GM19397 (cell line): ENCODE results near the gene MRPL30.
"Not testable (repeated sequence)": the region's sequence is repeated elsewhere in the genome, so short reads cannot be mapped to it uniquely, and the experiment has no call there.

Experiments used
- ATAC-seq: cut with Tn5 transposase; IDR thresholded peaks from one replicate; pipeline ENCODE4 v1.9.1; 2021; ENCODE audit warnings: mild to moderate bottlenecking, moderate library complexity; ENCODE audit not compliant: unreplicated experiment

Gene MRPL30

GRCh38 chr2:99183025-99183424 lies 2.0 kb downstream of the MRPL30 start:
- no peak for ATAC-seq

- ATAC-seq: no peak
Observed at GRCh38 chr2:99184811-99185210, 3.8 kb downstream of the MRPL30 start.

DNA sequence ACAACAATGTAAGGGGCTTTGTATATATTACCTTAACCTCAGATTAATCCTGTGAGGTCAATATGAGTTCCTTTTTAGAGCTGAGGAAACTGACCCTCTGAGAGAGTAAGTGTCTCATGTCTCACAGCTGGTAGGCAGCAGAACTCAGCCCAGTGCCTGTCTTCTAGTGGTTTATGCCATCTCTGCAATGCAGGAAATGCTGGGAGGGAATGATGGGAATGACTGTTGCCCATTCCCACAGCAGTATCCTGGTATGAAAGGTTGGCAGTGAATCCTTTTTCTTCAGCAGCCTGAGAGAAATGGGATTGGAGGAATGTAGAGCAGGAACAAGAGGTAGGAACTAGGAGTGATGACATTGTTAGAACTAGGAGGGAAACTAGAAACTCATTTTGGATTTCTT lies 6.0 kb downstream of the MRPL30 start:
- no peak for ATAC-seq

DNA sequence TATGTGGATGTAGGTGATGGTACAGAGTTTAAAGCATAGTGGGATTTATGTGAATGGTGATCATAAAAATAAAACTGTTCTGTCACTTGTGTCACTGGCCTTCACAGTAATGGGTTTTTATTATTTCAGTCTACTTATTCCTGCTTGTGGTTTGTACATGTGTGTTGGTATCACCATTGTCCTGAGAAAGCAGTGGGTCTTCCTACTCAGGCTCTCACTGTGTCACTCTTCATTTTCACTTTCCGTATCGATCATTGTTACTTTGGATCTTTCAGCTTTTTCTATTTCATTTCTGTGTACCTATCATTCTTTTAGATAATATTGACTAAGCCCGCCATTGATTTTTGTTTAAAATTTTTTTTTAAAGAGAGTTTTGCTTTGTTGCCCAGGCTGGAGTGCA lies 7.4 kb downstream of the MRPL30 start:
- ATAC-seq: no peak

- no peak for ATAC-seq
Observed at GRCh38 chr2:99190548-99190947, 9.6 kb downstream of the MRPL30 start.

GRCh38 chr2:99192364-99192763 lies 11.4 kb downstream of the MRPL30 start:
- ATAC-seq: not testable (repeated sequence)

DNA sequence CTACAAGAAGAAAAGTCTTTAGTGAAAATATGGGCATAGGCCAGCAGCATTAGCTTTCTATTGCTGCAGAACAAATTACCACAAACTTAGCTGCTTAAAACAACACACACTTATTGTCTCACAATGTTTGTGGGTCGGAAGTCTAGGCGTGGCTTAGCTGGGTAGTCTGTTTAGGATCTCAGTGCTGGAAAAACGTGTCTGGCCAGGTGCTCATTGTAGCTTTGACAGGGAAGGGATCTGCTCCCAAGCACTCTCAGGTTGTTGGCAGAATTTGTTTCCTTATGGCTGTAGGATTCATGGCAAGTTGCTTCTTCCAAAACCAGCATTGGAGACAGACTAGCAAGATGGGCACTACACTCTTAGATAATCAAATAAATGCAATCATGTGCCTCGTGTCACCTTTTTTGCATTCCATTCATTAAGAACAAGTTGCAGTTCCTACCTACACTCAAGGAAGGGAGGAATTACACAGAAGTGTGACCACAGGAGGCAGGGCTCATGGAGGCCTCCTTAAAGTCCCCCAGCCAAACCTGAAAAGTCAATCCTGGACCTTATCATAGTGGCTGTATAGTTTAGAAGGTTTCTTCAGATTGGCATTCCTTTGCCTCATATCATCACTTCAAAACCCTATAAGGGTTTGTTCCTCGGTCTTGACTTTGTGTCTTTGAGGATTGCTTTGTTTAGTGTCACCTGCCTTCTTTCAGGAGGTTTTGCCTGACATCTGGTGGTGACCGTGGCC lies 17.3 kb downstream of the MRPL30 start:
- ATAC-seq: no peak

GRCh38 chr2:99200076-99200800 lies 19.3 kb downstream of the MRPL30 start:
- no peak for ATAC-seq

DNA sequence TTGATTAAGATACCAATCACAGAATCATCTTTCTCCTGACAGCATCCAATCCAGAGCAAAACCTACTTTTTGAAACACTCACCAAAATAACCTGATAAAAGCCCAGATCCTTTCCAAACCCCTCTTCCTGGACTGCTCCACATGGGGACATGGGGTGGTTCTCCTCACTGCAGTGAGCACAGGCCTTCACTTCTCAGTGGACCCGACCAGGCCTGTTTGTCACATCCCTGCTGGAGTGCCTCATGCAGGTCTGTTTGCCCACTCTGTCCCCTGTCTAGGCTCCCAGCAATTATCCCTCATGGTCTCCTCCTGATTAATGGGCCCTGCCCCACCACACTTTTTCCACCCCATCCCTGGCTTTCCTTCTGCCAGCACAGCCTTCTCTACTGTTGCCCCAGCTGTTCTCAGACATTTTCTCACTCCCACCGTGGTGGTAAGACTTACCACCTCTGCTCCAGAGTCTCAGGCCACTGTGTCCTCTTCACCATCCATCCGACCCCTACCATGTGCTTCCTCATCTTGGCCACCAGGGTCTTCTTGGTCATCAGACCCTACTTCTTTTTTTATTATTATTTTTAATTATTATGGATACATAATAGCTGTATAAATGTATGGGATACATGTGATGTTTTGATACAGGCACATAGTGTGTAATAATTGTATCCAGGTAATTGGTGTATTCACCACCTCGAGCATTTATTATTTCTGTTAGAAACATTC lies 21.1 kb downstream of the MRPL30 start:
- no peak for ATAC-seq

DNA sequence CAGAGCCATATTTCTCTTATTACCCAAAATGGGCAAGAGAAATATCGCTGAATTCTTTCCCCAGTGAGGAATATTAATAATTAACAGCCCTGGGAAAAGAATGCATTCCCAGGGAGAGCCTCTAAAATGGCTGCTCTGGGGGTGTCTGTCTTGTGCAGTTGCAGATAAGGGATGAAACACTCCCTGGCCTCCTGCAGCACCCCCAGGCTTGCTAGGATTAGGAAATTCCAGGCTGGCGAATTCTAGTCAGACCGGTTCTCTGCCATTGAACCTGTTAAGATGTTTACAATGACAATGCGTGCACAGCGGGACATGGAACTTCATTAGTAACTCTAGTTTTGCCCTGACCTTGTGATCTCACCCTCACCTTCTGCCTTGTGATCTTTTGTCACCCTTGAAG lies 24.5 kb downstream of the MRPL30 start:
- no peak for ATAC-seq

DNA sequence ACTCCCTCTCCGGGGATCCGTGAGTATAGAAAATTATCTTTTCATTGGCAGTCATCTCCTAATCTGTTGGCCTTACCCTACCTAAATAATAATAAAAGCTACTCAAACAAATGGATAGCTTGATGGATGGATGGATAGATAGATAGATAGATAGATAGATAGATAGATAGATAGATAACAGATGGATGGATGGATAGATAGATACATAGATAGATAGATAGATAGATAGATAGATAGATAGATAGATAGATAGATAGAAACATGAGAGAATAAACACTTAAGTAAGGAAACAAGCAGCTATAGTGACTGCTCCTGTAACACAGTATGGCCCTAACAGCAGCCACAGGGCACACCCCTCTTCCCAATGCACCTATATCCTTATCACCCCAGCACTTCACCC lies 35.1 kb downstream of the MRPL30 start:
- ATAC-seq: no peak

GRCh38 chr2:99217929-99218501 lies 37.0 kb downstream of the MRPL30 start:
- no peak for ATAC-seq

- ATAC-seq: not testable (repeated sequence)
Observed at GRCh38 chr2:99233177-99233576, 52.2 kb downstream of the MRPL30 start.

DNA sequence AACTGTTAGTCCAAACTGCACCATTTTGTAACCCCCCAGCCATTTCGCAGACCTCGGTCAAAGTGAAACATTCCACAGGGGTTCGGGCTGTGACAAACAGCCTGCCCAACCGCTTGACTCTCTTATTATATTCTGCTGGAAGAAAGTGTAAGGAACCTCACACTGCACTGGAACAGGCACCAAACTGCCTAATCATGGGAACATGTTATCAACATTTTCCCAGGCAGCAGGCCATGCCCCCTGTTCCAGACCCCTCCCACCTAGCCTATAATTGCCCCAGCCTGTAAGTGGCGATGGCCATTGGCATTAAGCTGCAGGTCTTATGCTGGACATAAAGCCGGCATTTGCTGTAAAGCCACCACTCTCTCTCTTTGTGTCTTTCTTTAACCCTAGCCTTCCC lies 57.6 kb downstream of the MRPL30 start:
- ATAC-seq: no peak

- ATAC-seq: no peak
Observed at GRCh38 chr2:99240431-99240830, 59.4 kb downstream of the MRPL30 start.

- ATAC-seq: no peak
Observed at GRCh38 chr2:99242151-99242550, 61.2 kb downstream of the MRPL30 start.
